ENCODE measurements around the gene ELMOD1.
A peak's percentile ranks its signal among the peaks of the same experiment; 100 is the strongest.
"Not testable (repeated sequence)": the region's sequence is repeated elsewhere in the genome, so short reads cannot be mapped to it uniquely, and the experiment has no call there.

Gene ELMOD1

GRCh38 chr11:107590460-107591377, at the start of gene ELMOD1:
ELMOD1 (plus strand) TSS chr11:107591147; CDS start chr11:107618190, 27,043 bp downstream.
- no peak for DNase-seq (ENCODE audit: low spot score)

DNA sequence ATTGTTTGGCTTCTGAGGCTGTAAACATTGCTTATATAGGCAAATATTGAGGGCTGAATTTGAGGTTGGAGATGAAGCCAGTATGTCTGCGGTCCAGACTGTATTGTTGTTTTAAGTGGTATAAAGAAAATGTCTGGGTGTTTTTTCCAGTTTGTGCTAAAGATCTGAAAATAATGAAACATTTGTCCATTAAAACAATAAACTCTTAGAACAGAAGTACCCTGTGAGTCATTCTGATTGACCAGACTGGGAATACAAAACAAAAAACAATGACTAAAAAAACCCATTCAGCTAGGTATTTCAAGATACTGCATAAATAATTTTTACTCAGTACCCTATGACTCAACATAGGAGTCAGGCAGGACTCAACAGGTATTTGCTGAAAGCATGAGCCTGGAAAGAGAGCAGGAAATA, 45.8 kb upstream of the ELMOD1 start:
- DNase-seq (ENCODE audit: low spot score), result no peak

- DNase-seq (ENCODE audit: low spot score), result no peak
Observed at GRCh38 chr11:107547961-107548360, 43.0 kb upstream of the ELMOD1 start.

DNA sequence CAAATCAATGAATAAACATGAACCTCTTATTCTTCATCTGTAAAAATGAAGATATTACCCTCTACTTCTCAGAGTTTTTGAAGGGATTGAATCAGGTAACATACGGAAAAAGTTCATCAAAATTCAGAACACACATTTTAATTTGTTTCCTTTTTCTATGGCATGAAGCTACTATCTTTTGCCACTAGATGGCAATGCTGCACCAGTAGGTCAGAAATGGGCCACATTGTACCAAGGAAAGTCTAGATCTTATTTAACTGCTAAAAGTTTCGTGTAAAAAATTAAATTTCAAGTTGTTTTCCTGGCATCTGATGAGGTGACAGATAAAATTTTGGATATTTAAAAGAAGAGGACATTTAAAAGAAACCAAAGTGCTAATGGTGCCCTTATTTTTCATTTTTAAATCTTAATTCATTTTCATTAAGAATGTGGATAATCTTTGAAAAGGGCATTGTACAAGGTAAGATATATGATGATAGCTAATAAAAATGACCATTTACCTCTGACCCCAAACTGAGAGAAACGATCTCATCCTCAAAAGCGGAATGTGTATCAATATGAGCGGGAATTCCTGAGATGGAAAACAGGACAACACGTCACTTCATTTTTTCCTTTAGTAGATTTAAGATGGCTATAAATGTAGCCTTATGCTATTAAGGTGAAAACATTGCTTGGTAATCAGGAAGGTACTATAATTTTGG, 41.5 kb upstream of the ELMOD1 start:
- DNase-seq (ENCODE audit: low spot score), result peak; percentile 37

- DNase-seq (ENCODE audit: low spot score), result no peak
Observed at GRCh38 chr11:107549954-107550285, 41.0 kb upstream of the ELMOD1 start.

GRCh38 chr11:107550304-107550703, 40.6 kb upstream of the ELMOD1 start:
- DNase-seq (ENCODE audit: low spot score), result no peak

GRCh38 chr11:107561688-107562087, 29.3 kb upstream of the ELMOD1 start:
- no peak for DNase-seq (ENCODE audit: low spot score)

DNA sequence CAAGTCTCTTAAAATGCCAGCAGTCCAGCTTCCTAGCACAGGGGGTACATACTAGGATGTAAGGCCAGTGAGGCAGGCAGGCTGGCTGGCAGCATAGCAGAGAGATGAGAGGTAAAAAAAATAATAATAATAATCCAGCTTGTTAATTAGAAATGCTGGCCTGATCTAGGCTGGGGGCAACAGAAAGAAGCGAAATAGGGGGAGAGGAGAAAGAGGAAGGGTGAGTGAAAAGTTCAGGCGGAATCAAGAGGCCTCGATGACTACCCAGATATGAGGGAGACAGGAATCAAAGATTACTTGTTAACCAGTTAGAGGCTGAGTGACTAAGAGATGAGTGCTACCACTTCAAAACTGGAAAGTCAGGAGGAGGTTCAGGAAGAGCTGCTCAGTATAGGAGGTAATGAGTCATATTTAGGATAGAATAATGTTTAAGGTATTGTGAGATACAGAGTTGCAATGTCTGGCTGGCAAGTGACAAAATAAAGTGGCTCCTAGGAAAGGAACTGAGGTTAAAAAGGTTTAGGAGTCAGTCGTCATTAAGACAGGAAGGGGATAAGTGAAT, 28.2 kb upstream of the ELMOD1 start:
- DNase-seq (ENCODE audit: low spot score), result no peak

DNA sequence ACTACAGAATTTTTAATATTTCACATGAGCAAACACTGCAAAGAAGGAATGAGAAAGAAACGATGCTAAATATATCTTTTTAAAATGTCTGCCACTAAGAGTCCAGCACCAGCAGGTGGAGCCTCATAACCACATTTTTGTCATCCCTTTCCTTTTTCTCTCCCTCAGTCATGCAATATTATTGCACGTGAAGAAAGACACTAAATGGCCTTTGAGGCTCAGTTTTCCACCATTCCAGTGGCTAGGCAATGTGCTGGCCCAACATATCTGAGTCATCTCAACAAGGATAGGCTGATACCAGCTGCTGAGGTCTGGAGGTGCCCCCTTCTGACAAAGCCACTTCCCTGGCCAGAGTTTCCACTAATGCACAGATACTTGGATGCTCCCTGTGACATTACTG, 27.2 kb upstream of the ELMOD1 start:
- peak; percentile 27 for DNase-seq (ENCODE audit: low spot score)

- DNase-seq (ENCODE audit: low spot score), result no peak
Observed at GRCh38 chr11:107564877-107565218, 26.1 kb upstream of the ELMOD1 start.

GRCh38 chr11:107565219-107565937, 25.6 kb upstream of the ELMOD1 start, which contains the start of gene ALKBH8:
ALKBH8 (minus strand) TSS chr11:107565735; CDS start chr11:107560893, 4,842 bp downstream.
- peak; percentile 73 for DNase-seq (ENCODE audit: low spot score)

- not testable (repeated sequence) for DNase-seq (ENCODE audit: low spot score)
Observed at GRCh38 chr11:107565955-107566501, 24.9 kb upstream of the ELMOD1 start.

- no peak for DNase-seq (ENCODE audit: low spot score)
Observed at GRCh38 chr11:107566569-107566968, 24.4 kb upstream of the ELMOD1 start.

DNA sequence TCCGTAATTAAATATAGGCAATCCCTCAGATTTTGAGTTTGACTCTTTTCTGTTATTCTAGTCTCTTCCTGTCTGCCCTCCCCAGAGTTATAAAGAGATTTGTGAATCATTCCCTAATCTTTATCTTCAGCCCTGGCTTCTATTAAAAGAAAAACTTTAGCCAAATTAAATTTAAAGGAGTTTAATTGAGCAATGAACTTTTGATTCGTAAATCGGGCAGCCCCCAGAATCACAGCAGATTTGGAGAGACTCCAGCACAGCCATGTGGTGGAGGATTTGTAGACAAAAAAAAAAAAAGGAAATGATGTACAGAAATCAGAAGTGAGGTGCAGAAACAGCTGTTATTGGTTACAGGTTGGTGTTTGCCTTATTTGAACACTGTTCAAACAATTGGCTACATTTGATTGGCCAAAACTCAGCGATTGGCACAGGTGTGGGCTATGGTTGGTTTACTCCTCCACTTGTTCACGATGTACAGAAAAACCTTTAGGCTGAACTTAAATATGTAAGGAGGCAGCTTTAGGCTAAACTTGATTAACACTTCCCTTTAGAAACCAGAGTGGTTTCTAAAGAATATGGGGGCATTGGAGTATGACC, 23.1 kb upstream of the ELMOD1 start:
- no peak for DNase-seq (ENCODE audit: low spot score)

- DNase-seq (ENCODE audit: low spot score), result no peak
Observed at GRCh38 chr11:107570015-107570414, 20.9 kb upstream of the ELMOD1 start.

DNA sequence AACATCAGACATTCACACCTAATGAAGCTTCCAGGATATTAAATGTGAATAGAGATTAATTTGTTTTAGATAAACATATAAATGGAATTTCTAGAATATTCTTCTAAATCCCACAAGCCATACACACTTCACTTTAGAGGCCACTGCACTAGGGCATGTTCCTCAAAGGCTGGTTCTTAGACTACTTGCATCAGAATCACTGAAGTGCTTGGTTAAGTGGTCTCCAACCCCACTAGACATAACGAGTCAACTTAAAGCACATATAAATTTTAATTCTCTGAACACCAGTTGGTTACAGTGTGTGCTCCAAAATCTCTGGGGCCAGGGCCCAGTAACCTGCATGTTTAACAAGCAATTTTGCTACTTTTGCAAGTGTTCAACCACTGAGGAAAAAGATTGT, 17.5 kb upstream of the ELMOD1 start:
- DNase-seq (ENCODE audit: low spot score), result no peak

GRCh38 chr11:107576497-107577345, 14.2 kb upstream of the ELMOD1 start:
- peak; percentile 21 for DNase-seq (ENCODE audit: low spot score)

DNA sequence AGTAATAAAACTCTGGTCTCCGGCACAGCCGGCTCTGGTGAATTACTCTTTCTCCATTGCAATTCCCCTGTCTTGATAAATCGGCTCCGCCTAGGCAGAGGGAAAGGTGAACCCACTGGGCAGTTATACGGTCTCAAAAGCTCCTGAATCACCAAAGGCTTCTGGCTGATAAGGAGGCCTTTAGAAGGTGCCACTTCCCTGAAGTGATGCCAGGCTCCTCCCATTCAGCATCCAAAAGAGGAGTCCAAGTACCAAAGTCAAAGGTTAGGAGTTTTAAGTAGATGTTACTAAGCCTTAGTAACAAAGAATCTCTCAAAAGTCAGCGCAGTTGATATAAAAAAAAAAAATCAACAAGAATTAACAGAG, 13.6 kb upstream of the ELMOD1 start:
- no peak for DNase-seq (ENCODE audit: low spot score)

DNA sequence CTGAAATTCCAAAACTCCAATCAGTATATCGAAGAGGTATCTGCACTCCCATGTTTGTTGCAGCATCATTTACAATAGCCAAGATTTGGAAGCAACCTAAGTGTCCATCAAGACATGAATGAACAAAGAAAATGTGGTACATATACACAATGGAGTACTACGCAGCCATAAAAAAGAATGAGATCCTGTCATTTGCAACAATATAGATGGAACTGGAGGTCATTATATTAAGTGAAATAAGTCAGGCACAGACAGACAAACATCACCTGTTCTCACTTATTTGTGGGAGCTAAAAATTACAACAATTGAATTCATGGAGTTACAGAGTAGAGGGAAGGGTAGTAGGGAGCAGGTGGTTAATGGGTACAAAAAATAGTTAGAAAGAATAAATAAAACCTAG, 11.8 kb upstream of the ELMOD1 start:
- DNase-seq (ENCODE audit: low spot score), result not testable (repeated sequence)

DNA sequence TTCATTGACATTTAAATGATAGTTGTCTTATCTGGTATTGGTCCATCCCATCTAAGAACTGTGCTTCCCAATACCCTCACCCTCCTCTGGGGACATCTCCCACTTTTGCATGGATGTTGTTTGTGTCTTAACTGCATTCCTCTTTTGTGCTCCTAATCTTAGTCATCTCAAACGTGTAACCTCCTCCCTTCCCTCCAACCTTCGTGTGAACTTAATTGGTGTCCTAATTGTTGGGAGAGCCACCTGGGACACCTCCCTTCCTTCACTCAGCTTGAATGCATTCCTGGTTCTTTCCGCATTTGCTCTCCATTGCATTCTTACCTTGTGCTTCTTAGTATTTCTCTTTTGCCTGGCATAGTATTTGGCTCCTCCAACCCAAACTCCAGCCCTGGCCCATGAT, 9.8 kb upstream of the ELMOD1 start:
- DNase-seq (ENCODE audit: low spot score), result no peak

Data from CD4-positive, alpha-beta T cell treated with Interleukin-6 at 100 ng/mL for 8 hours (primary cell).